Panc1 (cell line): ENCODE measurements around the gene AURKAIP1.

ENCODE experiments used
- CTCF ChIP-seq: fragments of 450-650 bp; IDR thresholded peaks from 2 replicates; pipeline ENCODE4 v1.5.1; 2017; ENCODE audit warnings: mild to moderate bottlenecking
- SIN3A ChIP-seq: IDR thresholded peaks from 2 replicates; pipeline ENCODE4 v1.6.1; 2012; ENCODE audit warnings: low read depth, mild to moderate bottlenecking, low read length, moderate library complexity, borderline replicate concordance; ENCODE audit not compliant: insufficient read depth
- TCF7L2 ChIP-seq: IDR thresholded peaks from 2 replicates; pipeline ENCODE4 v1.6.1; 2011; ENCODE audit warnings: mild to moderate bottlenecking, low read depth, low read length, inconsistent platforms

DNA sequence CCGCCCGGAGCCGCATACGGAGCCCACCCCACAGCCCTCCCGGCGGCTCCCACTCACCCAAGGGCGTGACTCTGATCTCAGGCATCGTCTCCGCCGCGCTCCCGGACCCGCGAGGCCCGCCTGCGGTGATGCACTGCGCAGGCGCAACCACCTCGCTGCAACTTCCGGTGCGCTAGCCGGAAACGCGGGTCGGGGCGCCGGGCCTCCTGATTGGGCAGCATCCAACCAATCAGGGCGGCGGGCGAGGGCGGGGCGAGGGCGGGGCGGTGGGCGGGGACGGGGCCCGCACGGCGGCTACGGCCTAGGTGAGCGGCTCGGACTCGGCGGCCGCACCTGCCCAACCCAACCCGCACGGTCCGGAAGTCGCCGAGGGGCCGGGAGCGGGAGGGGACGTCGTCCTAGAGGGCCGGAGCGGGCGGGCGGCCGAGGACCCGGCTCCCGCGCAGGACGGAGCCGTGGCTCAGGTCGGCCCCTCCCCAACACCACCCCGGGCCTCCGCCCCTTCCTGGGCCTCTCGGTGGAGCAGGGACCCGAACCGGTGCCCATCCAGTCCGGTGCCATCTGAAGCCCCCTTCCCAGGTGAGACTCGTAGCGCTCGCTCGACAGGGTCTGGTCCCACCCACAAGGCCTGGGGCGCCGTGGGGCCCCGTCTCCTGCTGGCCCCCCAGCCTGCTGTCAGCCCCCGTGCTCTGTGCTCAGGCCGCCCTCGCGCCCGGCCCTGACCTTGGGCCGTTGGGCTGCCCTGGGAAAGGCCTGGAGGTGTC is 50.3 kb downstream of the AURKAIP1 start, which contains the start of the genes CPTP and INTS11:
- TF ChIP-seq CTCF (no peak), TCF7L2 (no peak), SIN3A (no peak)
